Hepatic stellate cell (primary cell): ENCODE data around the gene MOB3A.
A peak's percentile ranks its signal among the peaks of the same experiment; 100 is the strongest.
"Not testable (repeated sequence)": the region's sequence is repeated elsewhere in the genome, so short reads cannot be mapped to it uniquely, and the experiment has no call there.

Experiments used
- DNase-seq: peaks from one replicate; pipeline ENCODE4 v3.0.0; 2011; ENCODE audit warnings: low spot score

The MOB3A gene

GRCh38 chr19:2045501-2046045 is 50.6 kb downstream of the MOB3A start:
- DNase-seq = no peak

- DNase-seq = no peak
These were observed 51.2 kb downstream of the MOB3A start for GRCh38 chr19:2044709-2045500.

- no peak for DNase-seq
These were observed 52.0 kb downstream of the MOB3A start for GRCh38 chr19:2043961-2044708.

- no peak for DNase-seq
These were observed 52.9 kb downstream of the MOB3A start for GRCh38 chr19:2043251-2043641.

GRCh38 chr19:2042485-2043250 is 53.5 kb downstream of the MOB3A start:
- no peak for DNase-seq

- DNase-seq = peak; percentile 85
These were observed 54.2 kb downstream of the MOB3A start for GRCh38 chr19:2041683-2042484.

- no peak for DNase-seq
These were observed 54.8 kb downstream of the MOB3A start for GRCh38 chr19:2041433-2041682.

GRCh38 chr19:2040647-2041432 is 55.3 kb downstream of the MOB3A start:
- DNase-seq = no peak

GRCh38 chr19:2039959-2040646 is 56.0 kb downstream of the MOB3A start:
- DNase-seq = no peak

- DNase-seq = no peak
These were observed 56.8 kb downstream of the MOB3A start for GRCh38 chr19:2039089-2039958.

- no peak for DNase-seq
These were observed 57.6 kb downstream of the MOB3A start for GRCh38 chr19:2038284-2039088.

GRCh38 chr19:2037651-2038255 is 58.4 kb downstream of the MOB3A start:
- no peak for DNase-seq

GRCh38 chr19:2036424-2036823 is 59.7 kb downstream of the MOB3A start:
- DNase-seq = no peak

GRCh38 chr19:2035590-2035991 is 60.5 kb downstream of the MOB3A start:
- no peak for DNase-seq

GRCh38 chr19:2034729-2035589 is 61.2 kb downstream of the MOB3A start:
- DNase-seq = peak; percentile 58

- DNase-seq = not testable (repeated sequence)
These were observed 61.9 kb downstream of the MOB3A start for GRCh38 chr19:2034253-2034652.

GRCh38 chr19:2033825-2034159 is 62.3 kb downstream of the MOB3A start:
- no peak for DNase-seq
